Lung microvascular endothelial cell (primary cell): ENCODE data around the gene STAC3. TPM values are rescaled to one million over a fixed set of nuclear protein-coding genes. Genes with fewer than 3 reads are reported as not detected.

Source experiments
- DNase-seq, 2 donors: peaks; one replicate each; pipeline versions ENCODE4 v3.0.0 to v3.0.0-alpha.2; 2010; ENCODE audit warnings: low read depth in 2 of 2
- total RNA-seq: library from RNA; depleted of rRNA; stranded (reverse); fragments of >200 nt; gene quantifications from 2 replicates; pipeline ENCODE4 v1.2.1, GENCODE V29; 2014

STAC3 gene
- total RNA-seq, 1 donor from 2014 or later: 0.40 TPM

DNA sequence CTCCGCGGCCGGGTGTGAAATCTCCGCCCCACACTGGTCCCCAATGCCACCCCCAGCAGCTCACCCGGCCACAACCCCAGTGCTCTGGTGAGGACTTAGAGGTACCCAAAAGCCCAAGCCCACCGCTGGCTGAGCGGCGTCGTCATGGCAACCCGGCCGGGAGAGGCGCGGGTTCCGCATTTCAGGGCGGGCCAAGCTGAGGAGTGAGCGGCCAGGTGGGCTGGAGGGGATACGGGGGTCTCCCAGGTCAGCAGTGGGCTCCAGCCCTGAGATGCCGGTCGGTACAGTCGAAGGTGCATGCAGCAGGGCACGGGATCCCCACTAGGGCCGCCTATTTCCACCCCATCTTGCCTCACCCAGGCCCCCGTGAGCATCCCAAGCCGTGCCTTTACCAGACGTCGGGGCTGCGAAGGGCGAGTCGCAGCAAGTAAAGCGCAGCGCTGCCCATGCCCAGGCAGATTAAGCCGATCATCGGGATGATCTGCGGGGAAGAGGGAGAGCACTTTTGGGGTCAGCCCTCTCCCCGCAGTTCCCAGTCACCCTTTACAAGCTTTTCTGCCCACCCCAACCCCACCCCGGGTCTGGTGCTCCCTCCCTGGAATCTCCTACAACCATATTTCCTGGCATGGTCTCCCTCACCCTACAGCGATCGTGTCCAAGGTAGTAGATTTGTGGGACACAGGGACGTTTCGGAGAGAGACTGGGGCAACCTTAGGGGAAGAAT is 14.6 kb downstream of the STAC3 start:
- DNase-seq: no peak

DNA sequence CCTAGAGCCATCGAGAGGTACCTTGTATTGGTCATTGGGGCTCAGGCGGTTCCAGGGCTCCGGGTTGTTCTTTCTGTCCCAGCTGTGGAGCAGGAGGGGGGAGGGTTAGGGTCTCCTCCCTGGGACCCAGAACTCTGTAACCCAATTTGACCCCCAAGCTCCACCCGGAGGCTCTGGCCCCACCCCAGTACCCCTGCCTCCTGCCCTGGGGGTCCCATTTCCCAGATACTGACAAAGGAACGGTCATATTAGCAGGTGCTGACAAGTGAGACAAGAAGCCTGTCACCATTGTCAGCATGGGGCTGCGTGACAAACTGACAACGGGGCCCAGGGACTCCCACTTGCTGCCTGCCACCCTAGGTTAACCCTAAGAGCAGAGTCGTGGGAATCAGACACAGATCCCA is 15.3 kb downstream of the STAC3 start:
- no peak for DNase-seq

DNA sequence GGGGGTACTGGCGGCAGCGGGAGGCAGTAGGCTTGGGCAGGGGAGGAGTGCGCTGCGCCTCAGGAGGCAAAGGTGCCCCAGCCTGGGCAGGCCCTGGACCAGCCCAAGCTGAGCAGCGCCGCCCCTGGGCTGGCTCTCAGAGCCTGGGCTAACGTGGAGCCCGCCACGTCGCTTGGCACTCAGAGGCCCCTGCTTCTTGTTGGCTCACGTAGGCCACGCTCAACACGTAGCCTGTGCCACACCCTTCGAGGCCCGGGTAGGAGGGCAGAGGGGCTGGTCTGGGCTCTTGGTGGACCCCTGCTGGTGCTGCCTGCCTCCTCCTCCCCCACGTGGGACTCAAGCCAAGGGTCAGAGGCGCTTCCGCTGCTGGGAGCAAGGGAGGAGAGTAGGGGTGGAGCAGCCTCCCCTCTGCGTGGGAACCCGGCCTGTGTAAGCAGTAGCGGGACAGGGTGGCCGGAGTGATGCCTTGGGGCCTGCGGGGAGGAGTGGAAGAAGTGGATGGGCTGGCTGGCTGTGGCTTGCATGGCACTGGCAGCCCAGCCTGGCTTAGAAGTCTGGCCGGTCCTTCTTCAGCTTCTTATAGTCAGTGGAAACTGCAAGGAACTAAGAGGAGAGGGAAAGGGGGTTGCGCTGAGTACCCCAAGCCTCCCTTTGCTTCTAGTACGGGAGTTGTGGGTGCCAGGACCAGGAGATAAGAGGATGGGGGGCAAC is 15.8 kb downstream of the STAC3 start:
- peak; percentile 51 to 63 for DNase-seq

DNA sequence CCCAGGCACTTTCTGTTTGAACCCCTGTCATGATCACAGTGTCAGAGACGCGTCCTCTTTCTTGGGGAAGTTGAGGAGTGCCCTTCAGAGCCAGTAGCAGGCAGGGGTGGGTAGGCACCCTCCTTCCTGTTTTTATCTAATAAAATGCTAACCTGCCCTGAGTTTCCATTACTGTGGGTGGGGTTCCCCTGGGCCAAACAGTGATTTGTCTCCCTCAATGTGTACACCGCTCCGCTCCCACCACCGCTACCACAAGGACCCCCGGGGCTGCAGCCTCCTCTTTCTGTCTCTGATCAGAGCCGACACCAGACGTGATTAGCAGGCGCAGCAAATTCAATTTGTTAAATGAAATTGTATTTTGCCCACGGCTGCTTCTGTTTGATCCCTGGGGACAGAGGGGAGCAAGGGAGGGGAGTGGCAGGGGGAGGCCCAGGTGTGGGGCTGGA is 16.4 kb downstream of the STAC3 start:
- DNase-seq: no peak

DNA sequence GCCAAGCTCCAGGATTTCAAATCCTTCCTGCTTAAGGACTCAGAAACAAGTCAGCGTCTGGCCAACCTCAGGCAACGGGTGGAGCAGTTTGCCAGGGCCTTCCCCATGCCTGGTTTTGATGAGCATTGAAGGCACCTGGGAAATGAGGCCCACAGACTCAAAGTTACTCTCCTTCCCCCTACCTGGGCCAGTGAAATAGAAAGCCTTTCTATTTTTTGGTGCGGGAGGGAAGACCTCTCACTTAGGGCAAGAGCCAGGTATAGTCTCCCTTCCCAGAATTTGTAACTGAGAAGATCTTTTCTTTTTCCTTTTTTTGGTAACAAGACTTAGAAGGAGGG is 16.8 kb downstream of the STAC3 start:
- DNase-seq: no peak

DNA sequence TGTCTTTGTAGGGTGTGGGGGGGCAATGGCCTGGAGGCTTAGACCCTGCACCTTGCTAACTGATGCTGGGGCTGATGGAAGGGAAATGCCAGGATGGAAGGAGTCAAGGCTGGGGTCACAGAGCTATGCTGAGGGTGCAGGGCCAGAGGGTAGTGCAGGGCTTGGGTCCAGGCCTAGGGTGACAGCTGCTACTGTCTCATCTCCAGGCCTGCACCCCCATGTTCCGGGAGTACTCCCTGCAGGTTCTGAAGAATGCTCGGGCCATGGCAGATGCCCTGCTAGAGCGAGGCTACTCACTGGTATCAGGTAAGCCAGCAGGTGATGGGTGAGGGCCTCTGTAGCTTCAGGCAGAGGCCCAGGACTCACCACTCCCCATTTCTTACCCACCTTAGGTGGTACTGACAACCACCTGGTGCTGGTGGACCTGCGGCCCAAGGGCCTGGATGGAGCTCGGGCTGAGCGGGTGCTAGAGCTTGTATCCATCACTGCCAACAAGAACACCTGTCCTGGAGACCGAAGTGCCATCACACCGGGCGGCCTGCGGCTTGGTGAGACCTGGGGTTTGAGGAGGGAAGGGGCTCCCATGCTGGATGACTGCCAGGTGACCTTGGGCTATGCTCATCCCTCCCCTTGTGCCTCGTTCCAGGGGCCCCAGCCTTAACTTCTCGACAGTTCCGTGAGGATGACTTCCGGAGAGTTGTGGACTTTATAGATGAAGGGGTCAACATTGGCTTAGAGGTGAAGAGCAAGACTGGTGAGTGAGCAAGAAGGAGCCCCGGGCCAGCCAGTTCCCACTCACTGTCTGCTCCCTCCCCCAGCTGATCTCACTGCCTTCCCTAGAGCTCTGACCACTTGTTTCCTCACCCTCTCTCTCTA is 17.4 kb downstream of the STAC3 start:
- DNase-seq: peak in 1 of 2 donors; percentile 70

DNA sequence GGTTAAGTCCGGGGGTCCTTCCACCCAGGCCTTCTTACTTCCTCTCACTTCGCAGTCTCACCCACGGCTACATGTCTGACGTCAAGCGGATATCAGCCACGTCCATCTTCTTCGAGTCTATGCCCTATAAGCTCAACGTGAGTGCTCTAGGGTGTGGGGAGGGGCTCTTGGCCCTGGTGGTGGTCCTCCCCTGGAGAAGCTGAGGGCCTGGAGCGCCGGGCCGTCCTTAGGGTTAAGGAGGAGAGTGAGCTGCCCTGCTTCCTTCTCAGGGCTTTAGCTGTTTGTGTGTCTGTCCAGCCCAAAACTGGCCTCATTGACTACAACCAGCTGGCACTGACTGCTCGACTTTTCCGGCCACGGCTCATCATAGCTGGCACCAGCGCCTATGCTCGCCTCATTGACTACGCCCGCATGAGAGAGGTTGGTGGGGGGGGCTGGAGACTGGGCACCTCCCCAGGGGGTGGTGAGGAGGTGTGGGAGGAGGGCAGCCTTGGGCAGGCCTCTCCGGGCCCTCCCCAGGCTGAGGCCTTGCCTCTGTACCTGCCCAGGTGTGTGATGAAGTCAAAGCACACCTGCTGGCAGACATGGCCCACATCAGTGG is 18.7 kb downstream of the STAC3 start:
- DNase-seq: no peak

DNA sequence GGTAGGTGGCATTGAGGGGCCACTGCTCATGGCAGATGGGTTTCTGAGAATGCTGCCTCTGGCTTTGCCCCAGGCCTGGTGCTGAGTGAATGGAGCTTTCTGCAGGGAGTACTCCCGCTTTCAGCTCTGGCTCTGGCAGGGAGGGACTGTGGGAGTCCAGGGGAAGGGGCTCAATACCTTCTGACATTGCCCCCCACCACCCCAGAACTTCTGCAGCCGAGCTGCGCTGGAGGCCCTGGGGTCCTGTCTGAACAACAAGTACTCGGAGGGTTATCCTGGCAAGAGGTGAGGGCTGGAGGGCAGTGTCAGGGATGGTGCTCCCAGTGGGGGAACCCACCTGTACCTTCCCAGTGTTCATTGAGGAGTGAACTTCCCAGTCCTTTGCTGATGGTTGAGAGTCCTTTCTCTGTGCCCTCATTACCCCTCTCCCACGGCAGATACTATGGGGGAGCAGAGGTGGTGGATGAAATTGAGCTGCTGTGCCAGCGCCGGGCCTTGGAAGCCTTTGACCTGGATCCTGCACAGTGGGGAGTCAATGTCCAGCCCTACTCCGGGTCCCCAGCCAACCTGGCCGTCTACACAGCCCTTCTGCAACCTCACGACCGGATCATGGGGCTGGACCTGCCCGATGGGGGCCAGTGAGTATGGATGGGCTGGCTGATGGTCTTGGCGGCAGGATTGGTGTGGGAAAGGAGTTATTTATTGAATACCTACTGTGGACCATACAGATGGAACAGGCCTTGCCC is 19.5 kb downstream of the STAC3 start:
- no peak for DNase-seq

DNA sequence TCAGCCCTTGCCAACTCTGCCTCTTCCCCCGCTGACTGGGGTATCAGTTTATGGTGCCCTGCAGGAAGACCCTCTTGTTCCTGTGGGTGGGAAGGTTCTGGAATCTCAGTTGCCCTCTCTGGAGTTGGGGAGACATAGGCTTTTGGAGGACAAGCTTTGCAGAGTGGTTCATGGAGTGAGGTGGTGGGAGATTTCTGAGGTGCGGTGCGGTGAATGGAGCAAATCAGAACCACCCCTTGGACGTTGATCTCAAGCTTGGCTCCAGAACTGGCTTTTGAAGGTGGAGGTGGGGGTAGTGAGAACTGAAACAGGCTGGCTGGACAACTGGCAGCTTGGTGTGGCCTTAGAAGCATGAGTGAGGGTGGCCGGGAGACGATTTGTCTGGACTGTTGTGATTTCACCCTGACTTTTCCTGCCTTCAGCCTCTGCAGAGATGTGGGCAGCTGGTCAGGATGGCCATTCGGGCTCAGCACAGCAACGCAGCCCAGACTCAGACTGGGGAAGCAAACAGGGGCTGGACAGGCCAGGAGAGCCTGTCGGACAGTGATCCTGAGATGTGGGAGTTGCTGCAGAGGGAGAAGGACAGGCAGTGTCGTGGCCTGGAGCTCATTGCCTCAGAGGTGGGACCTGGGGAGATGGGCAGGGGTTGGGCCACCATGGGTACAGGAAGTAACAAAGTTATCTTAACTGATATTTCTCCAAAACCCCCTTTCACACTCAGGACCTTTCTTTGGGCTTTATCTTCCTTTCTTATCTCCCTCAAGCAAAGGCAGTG is 20.4 kb downstream of the STAC3 start:
- peak in 1 of 2 donors; percentile 28 for DNase-seq

DNA sequence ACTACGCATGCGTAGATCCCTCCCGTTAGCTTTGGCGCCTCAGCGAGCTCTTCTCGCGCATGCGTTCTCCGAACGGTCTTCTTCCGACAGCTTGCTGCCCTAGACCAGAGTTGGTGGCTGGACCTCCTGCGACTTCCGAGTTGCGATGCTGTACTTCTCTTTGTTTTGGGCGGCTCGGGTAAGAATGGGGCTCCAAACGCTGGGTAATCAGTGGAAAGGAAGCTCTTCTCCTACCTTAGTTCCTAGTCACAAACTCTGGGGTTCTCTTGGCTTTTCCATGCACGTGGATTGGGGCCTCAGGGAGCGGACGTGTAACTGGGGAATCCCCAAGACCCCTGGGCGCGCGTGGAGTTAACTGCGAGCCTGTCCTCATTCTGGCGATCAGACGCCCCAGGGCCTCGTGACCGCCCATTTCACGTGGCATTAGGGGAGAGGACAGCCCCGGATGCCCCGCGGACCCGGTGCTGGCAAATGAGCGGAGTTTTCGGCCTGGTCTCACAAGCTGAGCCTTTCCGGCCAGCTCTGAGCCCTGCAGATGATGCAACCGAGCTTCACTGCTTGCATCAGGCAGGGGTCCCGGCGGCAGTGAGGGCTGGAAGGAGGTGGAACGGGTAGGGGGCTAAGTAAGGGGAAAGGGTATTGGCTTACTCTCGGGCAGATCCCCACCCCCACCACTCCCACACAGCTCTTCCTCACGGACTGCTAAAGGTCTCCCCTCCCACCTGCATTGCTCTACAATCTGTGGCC is 21.2 kb downstream of the STAC3 start, which contains the start of gene SHMT2:
TSS of gene SHMT2 (plus strand) at position 78 of the 747 bp plus-strand sequence. CDS start at position 146, 68 bp downstream.
- DNase-seq: peak; percentile 97

DNA sequence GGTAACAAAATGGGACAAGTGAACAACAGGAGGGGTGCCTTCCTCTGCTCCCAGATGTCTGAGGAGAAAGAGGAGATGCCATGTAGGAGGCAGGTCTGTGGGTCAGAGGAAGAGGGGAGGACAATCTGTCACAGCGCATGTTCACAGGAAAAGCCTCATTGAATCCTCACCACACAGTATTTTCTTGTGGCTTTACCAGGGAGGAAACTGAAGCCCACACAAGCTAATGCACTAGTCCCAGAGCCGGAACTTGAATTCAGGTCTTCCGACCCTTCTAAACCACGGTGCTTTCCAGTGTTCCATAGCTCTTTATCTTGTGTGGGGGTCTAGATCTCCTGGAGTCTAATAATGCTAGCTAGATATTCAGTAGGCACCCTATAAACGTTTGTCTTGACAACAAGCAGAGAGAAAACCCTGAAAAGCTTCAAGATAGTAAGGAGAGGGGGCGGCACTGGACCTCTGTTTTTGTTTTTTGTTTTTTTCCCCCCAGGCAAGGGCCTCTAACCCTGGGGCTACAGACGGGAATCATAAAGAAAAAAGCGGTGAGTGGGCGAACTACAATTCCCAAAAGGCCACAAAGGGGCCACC is 21.8 kb downstream of the STAC3 start:
- peak in 1 of 2 donors; percentile 42 for DNase-seq

DNA sequence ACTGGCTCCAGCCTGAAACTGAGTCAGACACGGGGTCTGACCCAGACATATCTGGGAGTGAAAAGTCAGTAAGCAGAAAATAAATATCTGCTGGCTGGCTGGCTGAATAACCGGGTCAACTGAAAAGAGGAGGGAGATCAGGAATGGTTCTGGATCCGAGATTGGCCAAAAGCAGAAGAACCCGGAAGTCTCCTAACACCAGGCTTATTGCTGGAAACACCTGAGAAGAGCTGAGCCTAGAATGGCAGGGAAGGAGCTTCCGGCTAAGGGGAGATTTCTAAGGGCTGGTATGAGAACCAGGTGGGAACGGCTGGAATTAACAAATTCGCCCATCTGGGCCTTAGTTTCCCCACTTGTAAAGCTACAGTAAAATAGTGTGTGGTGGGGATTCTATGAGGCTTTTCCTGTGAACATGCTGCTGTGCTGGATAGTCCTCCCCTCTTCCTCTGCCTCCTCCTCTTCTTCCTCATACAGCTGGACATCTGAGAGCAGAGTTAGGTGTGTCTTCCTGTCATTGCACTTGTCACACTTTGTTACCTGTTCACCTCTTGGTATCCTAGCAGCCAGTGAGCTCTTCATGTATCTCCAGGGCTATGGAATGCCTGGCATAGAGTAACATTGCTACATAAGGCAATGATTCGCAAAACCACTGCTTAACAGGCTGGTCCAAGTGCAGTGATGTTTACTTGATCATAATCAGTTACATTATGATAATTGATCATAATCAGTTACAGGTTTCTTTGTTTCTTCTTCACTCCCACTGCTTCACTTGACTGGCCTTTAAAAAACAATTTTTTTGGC is 23.5 kb downstream of the STAC3 start:
- DNase-seq: no peak

DNA sequence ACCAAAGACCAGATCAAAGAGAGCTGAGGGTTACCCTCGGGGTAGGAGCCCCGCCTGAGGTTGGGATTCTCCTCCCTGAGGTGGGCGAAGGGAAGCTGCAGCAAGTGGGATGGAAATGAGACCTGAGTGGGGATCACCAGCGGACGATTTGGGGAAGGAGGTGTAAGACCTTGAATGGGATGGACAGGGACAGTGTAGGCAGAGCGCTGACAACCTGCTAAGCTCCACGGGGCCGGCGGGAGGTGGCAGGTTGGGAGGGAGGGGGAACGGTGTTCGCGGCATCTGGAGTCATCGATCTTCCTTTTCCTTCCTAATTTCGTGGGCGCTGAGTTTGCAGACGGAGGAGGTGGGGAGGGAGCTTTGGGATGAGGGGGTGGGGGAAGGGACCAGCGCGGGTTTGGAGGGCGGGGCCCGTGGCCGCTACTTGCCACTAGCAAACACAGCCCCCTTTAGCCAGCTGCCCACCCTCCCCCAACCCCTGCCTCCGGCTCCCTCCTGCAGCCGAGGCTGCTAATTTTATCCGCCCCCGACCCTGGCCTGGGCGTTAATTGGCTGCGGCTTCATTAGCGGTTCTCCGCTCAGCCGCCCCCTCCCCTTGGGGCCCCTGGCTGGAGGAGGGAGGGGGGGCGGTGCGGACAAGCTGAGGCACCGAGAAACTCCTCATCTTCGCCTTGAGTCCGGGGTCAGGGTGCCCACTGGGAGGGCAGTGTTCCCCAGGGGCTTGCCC is 24.2 kb downstream of the STAC3 start:
- no peak for DNase-seq

DNA sequence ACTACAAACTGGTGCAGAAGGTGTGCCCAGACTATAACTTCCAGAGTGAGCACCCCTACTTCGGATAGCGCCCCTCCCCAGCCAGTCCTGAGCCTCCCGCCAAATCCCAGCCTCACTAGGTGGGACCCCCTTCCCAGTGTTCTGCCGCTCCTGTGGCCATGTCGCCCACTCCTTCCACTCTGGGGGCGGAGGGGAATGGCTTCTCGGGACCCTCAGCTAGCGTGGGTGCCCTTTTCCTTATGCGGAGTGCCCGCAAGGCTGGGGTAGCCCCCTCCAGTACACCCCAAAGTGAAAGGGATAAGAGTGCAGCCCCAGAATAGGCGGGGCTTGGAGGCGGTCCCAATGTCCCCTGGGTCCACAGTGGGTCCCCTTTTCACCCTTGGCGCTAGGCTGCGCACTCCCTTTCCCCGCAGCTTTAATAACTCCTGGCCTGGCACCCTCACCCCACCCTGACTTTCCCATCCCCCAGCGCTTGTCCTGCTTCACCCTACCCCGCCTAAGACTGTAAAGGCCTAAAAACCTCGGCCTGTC is 25.2 kb downstream of the STAC3 start:
- DNase-seq: no peak

DNA sequence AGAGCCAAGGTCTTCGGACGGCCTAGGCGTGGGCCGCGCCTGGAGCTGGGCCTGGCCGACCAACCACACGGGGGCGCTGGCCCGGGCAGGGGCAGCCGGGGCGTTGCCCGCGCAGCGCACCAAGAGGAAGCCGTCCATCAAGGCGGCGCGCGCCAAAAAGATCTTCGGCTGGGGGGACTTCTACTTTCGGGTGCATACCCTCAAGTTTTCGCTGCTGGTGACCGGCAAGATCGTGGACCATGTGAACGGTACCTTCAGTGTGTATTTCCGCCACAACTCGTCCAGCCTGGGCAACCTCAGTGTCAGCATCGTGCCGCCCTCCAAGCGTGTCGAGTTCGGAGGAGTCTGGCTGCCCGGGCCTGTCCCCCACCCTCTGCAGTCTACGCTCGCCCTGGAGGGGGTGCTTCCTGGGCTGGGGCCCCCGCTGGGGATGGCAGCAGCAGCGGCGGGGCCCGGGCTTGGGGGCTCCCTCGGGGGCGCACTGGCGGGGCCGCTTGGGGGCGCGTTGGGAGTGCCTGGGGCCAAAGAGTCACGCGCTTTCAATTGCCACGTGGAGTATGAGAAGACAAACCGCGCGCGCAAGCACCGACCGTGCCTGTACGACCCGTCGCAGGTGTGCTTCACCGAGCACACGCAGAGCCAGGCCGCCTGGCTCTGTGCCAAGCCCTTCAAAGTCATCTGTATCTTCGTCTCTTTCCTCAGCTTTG is 25.9 kb downstream of the STAC3 start:
- DNase-seq: peak; percentile 51 to 53

DNA sequence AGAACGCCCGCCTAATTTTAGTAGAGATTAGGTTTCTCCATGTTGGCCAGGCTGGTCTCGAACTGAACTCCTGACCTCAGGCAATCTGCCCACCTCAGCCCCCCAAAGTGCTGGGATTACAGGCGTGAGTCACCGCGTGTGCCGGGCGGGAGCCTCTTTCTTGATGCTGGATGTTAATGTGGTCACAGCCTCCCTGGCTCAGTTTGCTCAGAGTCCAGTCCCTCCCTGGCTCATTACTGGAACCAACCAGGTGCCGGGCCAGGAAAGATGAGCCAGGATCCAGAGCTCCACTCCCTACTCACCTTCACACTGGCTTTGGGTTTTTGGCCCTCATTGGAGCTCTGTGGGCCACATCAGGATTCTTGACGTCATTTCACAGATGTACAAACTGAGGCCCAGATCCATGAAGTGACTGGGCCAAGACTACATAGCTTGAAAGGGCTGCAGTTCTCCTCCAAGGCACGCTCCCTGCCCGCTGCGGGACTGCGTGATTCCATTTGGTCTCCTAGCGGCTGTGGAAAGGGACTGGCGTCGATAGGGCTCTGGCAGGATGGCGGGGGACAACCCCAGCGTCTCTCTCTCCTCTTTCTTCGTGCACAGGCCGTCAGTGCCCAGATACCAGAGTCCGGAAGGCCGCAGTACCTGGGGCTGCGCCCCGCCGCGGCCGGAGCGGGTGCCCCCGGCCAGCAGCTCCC is 26.6 kb downstream of the STAC3 start:
- DNase-seq: no peak
